ENCODE results near the gene CIT.

DNA sequence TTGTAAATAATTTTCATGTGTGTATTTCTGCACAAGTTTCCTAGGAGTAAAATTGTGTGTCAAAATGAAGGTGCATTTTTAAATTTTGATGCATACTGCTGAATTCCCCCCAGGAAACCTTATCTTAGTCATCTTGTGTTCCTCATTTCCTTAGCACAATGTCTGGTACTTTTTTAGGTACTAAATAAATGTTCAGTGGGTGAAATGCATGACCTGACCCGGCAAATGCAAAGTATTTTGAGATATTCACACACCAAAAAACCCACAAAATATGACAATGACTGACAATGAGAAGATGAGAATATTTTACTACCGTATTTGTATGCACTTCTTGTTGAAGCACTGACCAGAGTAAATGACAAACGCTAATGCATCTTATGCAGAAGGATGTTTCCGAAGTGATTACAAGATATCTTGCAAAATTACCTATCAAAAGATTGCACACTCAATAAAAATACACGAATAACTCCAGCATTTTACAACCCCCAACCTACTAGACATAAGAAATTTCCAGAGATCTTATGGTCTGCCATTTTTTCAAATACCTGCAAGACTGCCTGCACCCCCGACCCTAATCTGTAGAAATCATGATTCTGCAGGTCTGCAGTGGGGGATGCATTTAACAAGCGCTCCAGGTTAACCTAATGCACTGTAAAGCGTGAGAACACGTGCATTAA, 210.1 kb downstream of the CIT start:
- peak in 1 of 2 experiments; percentile 40; a peak in 1 of 4 replicates for TF ChIP-seq EP300 (IDR thresholded peaks at IDR 0.05; ENCODE audit: borderline replicate concordance in 1 of 2, control insufficient read depth in 1 of 2, low read depth in 2 of 2, low read length in 2 of 2)
- no peak for TF ChIP-seq POLR2A (IDR thresholded peaks at IDR 0.05; ENCODE audit: low read depth, low read length)
- TF ChIP-seq ESRRA (IDR thresholded peaks at IDR 0.05; ENCODE audit: low read length) = no peak
- TF ChIP-seq, protein P1, sequence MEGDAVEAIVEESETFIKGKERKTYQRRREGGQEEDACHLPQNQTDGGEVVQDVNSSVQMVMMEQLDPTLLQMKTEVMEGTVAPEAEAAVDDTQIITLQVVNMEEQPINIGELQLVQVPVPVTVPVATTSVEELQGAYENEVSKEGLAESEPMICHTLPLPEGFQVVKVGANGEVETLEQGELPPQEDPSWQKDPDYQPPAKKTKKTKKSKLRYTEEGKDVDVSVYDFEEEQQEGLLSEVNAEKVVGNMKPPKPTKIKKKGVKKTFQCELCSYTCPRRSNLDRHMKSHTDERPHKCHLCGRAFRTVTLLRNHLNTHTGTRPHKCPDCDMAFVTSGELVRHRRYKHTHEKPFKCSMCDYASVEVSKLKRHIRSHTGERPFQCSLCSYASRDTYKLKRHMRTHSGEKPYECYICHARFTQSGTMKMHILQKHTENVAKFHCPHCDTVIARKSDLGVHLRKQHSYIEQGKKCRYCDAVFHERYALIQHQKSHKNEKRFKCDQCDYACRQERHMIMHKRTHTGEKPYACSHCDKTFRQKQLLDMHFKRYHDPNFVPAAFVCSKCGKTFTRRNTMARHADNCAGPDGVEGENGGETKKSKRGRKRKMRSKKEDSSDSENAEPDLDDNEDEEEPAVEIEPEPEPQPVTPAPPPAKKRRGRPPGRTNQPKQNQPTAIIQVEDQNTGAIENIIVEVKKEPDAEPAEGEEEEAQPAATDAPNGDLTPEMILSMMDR (IDR thresholded peaks at IDR 0.05 in 2 of 3, conservative IDR thresholded peaks at IDR 0.05 in 1 of 3; ENCODE audit: control insufficient read depth in 2 of 3, extremely low read depth in 1 of 3, insufficient read depth in 1 of 3, low read depth in 3 of 3, low read length in 3 of 3) = no peak
- no peak for TF ChIP-seq NFYB (IDR thresholded peaks at IDR 0.05; ENCODE audit: insufficient read depth, low read depth, low read length)
- TF ChIP-seq, protein P2, sequence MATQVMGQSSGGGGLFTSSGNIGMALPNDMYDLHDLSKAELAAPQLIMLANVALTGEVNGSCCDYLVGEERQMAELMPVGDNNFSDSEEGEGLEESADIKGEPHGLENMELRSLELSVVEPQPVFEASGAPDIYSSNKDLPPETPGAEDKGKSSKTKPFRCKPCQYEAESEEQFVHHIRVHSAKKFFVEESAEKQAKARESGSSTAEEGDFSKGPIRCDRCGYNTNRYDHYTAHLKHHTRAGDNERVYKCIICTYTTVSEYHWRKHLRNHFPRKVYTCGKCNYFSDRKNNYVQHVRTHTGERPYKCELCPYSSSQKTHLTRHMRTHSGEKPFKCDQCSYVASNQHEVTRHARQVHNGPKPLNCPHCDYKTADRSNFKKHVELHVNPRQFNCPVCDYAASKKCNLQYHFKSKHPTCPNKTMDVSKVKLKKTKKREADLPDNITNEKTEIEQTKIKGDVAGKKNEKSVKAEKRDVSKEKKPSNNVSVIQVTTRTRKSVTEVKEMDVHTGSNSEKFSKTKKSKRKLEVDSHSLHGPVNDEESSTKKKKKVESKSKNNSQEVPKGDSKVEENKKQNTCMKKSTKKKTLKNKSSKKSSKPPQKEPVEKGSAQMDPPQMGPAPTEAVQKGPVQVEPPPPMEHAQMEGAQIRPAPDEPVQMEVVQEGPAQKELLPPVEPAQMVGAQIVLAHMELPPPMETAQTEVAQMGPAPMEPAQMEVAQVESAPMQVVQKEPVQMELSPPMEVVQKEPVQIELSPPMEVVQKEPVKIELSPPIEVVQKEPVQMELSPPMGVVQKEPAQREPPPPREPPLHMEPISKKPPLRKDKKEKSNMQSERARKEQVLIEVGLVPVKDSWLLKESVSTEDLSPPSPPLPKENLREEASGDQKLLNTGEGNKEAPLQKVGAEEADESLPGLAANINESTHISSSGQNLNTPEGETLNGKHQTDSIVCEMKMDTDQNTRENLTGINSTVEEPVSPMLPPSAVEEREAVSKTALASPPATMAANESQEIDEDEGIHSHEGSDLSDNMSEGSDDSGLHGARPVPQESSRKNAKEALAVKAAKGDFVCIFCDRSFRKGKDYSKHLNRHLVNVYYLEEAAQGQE (IDR thresholded peaks at IDR 0.05; ENCODE audit: low read depth, low read length) = no peak
- no peak for TF ChIP-seq MYC (IDR thresholded peaks at IDR 0.05; ENCODE audit: insufficient read depth, insufficient read length, insufficient replicate concordance, low read length, severe bottlenecking)
- TF ChIP-seq ZNF207 (IDR thresholded peaks at IDR 0.05; ENCODE audit: borderline replicate concordance) = no peak
- no peak for TF ChIP-seq EZH2 (IDR thresholded peaks at IDR 0.05; ENCODE audit: borderline replicate concordance, control insufficient read depth, low read depth, low read length)
- TF ChIP-seq ZNF274 (IDR thresholded peaks at IDR 0.05; ENCODE audit: insufficient read depth, insufficient read length) = no peak
- TF ChIP-seq, protein P3, sequence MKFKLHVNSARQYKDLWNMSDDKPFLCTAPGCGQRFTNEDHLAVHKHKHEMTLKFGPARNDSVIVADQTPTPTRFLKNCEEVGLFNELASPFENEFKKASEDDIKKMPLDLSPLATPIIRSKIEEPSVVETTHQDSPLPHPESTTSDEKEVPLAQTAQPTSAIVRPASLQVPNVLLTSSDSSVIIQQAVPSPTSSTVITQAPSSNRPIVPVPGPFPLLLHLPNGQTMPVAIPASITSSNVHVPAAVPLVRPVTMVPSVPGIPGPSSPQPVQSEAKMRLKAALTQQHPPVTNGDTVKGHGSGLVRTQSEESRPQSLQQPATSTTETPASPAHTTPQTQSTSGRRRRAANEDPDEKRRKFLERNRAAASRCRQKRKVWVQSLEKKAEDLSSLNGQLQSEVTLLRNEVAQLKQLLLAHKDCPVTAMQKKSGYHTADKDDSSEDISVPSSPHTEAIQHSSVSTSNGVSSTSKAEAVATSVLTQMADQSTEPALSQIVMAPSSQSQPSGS (IDR thresholded peaks at IDR 0.05; ENCODE audit: low read length) = peak; percentile 74
